K562 (cell line): Measurements from ENCODE around the gene GRHPR. TPM values are rescaled to one million over a fixed set of nuclear protein-coding genes. Genes with fewer than 3 reads are reported as not detected.

Source experiments
- ATF1 ChIP-seq, 2 experiments: fragments of 450-650 bp in 1 of 2; IDR thresholded peaks; 2 replicates each; pipeline ENCODE4 v1.6.1; 2016; ENCODE audit warnings: missing compliant biosample characterization in 1 of 2, missing genetic modification characterization in 1 of 2
- GATA2 ChIP-seq: sonication (generic); formaldehyde crosslinking; IDR thresholded peaks from 2 replicates; pipeline ENCODE4 v1.4.0; 2020; ENCODE audit warnings: mild to moderate bottlenecking, missing genetic modification reagents
- HLTF ChIP-seq: fragments of 450-650 bp; IDR thresholded peaks from 2 replicates; pipeline ENCODE4 v1.6.1; 2016
- MTF1 ChIP-seq: fragments of 250-450 bp; sonication (Bioruptor Pico); IDR thresholded peaks from 2 replicates; pipeline ENCODE4 v1.9.0; 2021; ENCODE audit warnings: moderate library complexity, mild to moderate bottlenecking, inconsistent platforms, borderline replicate concordance
- POLR2G ChIP-seq: fragments of 200-400 bp; formaldehyde crosslinking; IDR thresholded peaks from 2 replicates; pipeline ENCODE4 v1.6.1; 2017; ENCODE audit warnings: low read depth, mild to moderate bottlenecking, antibody characterized with exemption, low read length, moderate library complexity
- POLR3G ChIP-seq: IDR thresholded peaks from 2 replicates; pipeline ENCODE4 v1.6.1; 2011; ENCODE audit not compliant: insufficient read length, insufficient replicate concordance; ENCODE audit errors: extremely low read depth
- PPARD ChIP-seq: fragments of 250-450 bp; sonication (Bioruptor Pico); IDR thresholded peaks from 2 replicates; pipeline ENCODE4 v1.8.0; 2022; ENCODE audit warnings: inconsistent platforms, mild to moderate bottlenecking, moderate library complexity
- RBM17 ChIP-seq: fragments of 200-400 bp; formaldehyde crosslinking; IDR thresholded peaks from 2 replicates; pipeline ENCODE4 v1.6.1; 2017; ENCODE audit warnings: low read depth, mild to moderate bottlenecking, low read length, borderline replicate concordance
- ZNF75A ChIP-seq: fragments of 450-650 bp; formaldehyde crosslinking; IDR thresholded peaks from 2 replicates; pipeline ENCODE4 v1.4.0; 2020; ENCODE audit warnings: mild to moderate bottlenecking
- polyA plus RNA-seq, 8 experiments: library from polyadenylated mRNA; depleted of rRNA in 4 of 8; stranded (reverse) in 5 of 8; unstranded in 3 of 8; fragments of >200 nt; fragmentation: Nextera tagmentation in 2 of 8; fragmentation: Illumina TruSeq in 1 of 8; extraction: Ambion mirVana in 2 of 8; extraction: Trizol in 1 of 8; gene quantifications; 2 replicates each; pipeline versions ENCODE4 v1.2.1 to v1.2.3, GENCODE V29; 2011 to 2014; ENCODE audit warnings: inconsistent platforms in 1 of 8, missing spikeins in 1 of 8
- total RNA-seq, 7 experiments: library from RNA; depleted of rRNA in 6 of 7; stranded (reverse); fragments of >200 nt in 6 of 7; fragmentation: Illumina TruSeq in 2 of 7; extraction: Trizol in 2 of 7; gene quantifications; 2 replicates each; pipeline versions ENCODE4 v1.2.1 to v1.2.3, GENCODE V29; 2011 to 2021; ENCODE audit warnings: low replicate concordance in 1 of 7
- TF ChIP-seq, protein P1 (sequence below): IDR thresholded peaks from 3 replicates; pipeline ENCODE4 v1.6.1; 2011; ENCODE audit warnings: borderline replicate concordance, mild to moderate bottlenecking, moderate library complexity; ENCODE audit not compliant: insufficient read length; ENCODE audit errors: extremely low read depth
- TF ChIP-seq, protein P2 (sequence below): fragments of 250-450 bp; sonication (Bioruptor Pico); IDR thresholded peaks from 2 replicates; pipeline ENCODE4 v1.8.0; 2022; ENCODE audit warnings: moderate library complexity, mild to moderate bottlenecking, inconsistent platforms
- TF ChIP-seq, protein P3 (sequence below): fragments of 250-450 bp; sonication (Bioruptor Pico); IDR thresholded peaks from 2 replicates; pipeline ENCODE4 v1.4.0; 2020; ENCODE audit warnings: mild to moderate bottlenecking, moderate library complexity, borderline replicate concordance
- TF ChIP-seq, protein P4 (sequence below): fragments of 250-450 bp; sonication (Bioruptor Pico); IDR thresholded peaks from 2 replicates; pipeline ENCODE4 v1.9.0; 2021; ENCODE audit warnings: mild to moderate bottlenecking, inconsistent platforms
- TF ChIP-seq, protein P5 (sequence below): fragments of 250-450 bp; sonication (Bioruptor Pico); IDR thresholded peaks from 2 replicates; pipeline ENCODE4 v1.5.0; 2020; ENCODE audit warnings: mild to moderate bottlenecking, borderline replicate concordance
- TF ChIP-seq, protein P6 (sequence below): fragments of 450-650 bp; IDR thresholded peaks from 2 replicates; pipeline ENCODE4 v1.6.1; 2016; ENCODE audit warnings: missing biosample characterization, missing genetic modification characterization

The GRHPR gene
- total and polyA plus RNA-seq, 9 of the 15 experiments (the other 6 are each of a cell fraction or from before 2014, with no cell fraction given), result 38.9 to 144 (median 120) TPM

DNA sequence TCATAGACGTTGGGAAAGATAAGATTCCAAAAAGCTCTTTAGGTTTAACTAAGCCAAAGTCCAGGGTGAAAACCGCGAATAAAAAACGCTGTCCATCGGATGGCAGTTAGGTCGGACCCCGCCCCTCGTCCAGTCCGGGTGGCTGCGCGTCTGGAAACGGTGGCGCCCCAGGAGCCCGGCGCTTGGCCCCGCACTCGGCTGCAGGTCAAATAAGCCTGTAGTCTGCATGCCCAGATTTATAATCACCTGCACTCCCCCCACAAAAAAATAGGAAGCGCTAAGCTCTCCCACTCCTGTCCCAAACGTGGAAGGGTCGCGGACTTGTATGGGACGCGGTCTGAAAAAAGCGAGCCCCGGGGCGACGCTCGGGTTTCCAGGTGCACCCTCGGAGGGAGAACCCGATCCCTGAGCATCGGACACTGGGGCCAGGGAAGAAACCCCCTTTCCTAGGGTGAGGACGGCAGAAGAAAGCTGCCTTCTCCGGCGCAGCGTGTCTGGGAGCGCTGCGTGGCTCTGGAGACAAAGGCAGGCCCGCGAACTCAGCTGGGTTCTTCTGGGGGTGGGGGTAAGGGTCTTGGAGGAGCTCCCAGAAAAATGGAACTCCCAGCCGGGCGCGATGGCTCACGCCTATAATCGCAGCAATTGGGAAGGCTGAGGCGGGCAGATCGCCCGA, 43.7 kb downstream of the GRHPR start (continued):
- TF ChIP-seq, protein P1, sequence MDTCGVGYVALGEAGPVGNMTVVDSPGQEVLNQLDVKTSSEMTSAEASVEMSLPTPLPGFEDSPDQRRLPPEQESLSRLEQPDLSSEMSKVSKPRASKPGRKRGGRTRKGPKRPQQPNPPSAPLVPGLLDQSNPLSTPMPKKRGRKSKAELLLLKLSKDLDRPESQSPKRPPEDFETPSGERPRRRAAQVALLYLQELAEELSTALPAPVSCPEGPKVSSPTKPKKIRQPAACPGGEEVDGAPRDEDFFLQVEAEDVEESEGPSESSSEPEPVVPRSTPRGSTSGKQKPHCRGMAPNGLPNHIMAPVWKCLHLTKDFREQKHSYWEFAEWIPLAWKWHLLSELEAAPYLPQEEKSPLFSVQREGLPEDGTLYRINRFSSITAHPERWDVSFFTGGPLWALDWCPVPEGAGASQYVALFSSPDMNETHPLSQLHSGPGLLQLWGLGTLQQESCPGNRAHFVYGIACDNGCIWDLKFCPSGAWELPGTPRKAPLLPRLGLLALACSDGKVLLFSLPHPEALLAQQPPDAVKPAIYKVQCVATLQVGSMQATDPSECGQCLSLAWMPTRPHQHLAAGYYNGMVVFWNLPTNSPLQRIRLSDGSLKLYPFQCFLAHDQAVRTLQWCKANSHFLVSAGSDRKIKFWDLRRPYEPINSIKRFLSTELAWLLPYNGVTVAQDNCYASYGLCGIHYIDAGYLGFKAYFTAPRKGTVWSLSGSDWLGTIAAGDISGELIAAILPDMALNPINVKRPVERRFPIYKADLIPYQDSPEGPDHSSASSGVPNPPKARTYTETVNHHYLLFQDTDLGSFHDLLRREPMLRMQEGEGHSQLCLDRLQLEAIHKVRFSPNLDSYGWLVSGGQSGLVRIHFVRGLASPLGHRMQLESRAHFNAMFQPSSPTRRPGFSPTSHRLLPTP, result no peak
- TF ChIP-seq GATA2, result no peak
- TF ChIP-seq, protein P2, sequence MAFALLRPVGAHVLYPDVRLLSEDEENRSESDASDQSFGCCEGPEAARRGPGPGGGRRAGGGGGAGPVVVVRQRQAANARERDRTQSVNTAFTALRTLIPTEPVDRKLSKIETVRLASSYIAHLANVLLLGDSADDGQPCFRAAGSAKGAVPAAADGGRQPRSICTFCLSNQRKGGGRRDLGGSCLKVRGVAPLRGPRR (CRISPR knock-in tag), result no peak
- TF ChIP-seq RBM17, result no peak
- no peak for TF ChIP-seq POLR3G
- TF ChIP-seq HLTF, result no peak
- TF ChIP-seq, protein P3, sequence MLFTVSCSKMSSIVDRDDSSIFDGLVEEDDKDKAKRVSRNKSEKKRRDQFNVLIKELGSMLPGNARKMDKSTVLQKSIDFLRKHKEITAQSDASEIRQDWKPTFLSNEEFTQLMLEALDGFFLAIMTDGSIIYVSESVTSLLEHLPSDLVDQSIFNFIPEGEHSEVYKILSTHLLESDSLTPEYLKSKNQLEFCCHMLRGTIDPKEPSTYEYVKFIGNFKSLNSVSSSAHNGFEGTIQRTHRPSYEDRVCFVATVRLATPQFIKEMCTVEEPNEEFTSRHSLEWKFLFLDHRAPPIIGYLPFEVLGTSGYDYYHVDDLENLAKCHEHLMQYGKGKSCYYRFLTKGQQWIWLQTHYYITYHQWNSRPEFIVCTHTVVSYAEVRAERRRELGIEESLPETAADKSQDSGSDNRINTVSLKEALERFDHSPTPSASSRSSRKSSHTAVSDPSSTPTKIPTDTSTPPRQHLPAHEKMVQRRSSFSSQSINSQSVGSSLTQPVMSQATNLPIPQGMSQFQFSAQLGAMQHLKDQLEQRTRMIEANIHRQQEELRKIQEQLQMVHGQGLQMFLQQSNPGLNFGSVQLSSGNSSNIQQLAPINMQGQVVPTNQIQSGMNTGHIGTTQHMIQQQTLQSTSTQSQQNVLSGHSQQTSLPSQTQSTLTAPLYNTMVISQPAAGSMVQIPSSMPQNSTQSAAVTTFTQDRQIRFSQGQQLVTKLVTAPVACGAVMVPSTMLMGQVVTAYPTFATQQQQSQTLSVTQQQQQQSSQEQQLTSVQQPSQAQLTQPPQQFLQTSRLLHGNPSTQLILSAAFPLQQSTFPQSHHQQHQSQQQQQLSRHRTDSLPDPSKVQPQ, result no peak
- TF ChIP-seq, protein P4, sequence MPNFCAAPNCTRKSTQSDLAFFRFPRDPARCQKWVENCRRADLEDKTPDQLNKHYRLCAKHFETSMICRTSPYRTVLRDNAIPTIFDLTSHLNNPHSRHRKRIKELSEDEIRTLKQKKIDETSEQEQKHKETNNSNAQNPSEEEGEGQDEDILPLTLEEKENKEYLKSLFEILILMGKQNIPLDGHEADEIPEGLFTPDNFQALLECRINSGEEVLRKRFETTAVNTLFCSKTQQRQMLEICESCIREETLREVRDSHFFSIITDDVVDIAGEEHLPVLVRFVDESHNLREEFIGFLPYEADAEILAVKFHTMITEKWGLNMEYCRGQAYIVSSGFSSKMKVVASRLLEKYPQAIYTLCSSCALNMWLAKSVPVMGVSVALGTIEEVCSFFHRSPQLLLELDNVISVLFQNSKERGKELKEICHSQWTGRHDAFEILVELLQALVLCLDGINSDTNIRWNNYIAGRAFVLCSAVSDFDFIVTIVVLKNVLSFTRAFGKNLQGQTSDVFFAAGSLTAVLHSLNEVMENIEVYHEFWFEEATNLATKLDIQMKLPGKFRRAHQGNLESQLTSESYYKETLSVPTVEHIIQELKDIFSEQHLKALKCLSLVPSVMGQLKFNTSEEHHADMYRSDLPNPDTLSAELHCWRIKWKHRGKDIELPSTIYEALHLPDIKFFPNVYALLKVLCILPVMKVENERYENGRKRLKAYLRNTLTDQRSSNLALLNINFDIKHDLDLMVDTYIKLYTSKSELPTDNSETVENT (CRISPR knock-in tag), result no peak
- TF ChIP-seq ATF1 (CRISPR knock-in tag; IDR thresholded peaks at IDR 0.05), result no peak
- TF ChIP-seq ATF1 (tag; IDR thresholded peaks at IDR 0.05), result no peak
- TF ChIP-seq PPARD (CRISPR knock-in tag), result no peak
- TF ChIP-seq, protein P5, sequence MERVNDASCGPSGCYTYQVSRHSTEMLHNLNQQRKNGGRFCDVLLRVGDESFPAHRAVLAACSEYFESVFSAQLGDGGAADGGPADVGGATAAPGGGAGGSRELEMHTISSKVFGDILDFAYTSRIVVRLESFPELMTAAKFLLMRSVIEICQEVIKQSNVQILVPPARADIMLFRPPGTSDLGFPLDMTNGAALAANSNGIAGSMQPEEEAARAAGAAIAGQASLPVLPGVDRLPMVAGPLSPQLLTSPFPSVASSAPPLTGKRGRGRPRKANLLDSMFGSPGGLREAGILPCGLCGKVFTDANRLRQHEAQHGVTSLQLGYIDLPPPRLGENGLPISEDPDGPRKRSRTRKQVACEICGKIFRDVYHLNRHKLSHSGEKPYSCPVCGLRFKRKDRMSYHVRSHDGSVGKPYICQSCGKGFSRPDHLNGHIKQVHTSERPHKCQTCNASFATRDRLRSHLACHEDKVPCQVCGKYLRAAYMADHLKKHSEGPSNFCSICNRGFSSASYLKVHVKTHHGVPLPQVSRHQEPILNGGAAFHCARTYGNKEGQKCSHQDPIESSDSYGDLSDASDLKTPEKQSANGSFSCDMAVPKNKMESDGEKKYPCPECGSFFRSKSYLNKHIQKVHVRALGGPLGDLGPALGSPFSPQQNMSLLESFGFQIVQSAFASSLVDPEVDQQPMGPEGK (CRISPR knock-in tag), result no peak
- TF ChIP-seq POLR2G, result peak; percentile 80
- no peak for TF ChIP-seq ZNF75A
- TF ChIP-seq, protein P6, sequence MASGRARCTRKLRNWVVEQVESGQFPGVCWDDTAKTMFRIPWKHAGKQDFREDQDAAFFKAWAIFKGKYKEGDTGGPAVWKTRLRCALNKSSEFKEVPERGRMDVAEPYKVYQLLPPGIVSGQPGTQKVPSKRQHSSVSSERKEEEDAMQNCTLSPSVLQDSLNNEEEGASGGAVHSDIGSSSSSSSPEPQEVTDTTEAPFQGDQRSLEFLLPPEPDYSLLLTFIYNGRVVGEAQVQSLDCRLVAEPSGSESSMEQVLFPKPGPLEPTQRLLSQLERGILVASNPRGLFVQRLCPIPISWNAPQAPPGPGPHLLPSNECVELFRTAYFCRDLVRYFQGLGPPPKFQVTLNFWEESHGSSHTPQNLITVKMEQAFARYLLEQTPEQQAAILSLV (tag), result no peak
- no peak for TF ChIP-seq MTF1 (CRISPR knock-in tag)
